Liver (tissue), 9 donors: ENCODE results near the gene MERTK. TPM values are rescaled to one million over a fixed set of nuclear protein-coding genes. Genes with fewer than 3 reads are reported as not detected.

ENCODE experiments used
- DNase-seq: peaks from one replicate; pipeline ENCODE4 v3.0.0-alpha.2; 2017; ENCODE audit warnings: low spot score
- H3K27ac ChIP-seq, 2 donors: one replicate each; pipeline ENCODE4 v1.7.0; 2013; ENCODE audit warnings: inconsistent platforms in 2 of 2, low read length in 2 of 2, control low read depth in 1 of 2, low read depth in 1 of 2, mild to moderate bottlenecking in 1 of 2
- H3K27me3 ChIP-seq, 4 donors: one replicate each; pipeline versions ENCODE4 v1.6.1 to v1.7.0; 2013; ENCODE audit warnings: low read length in 3 of 4, inconsistent platforms in 1 of 4, mild to moderate bottlenecking in 1 of 4, moderate library complexity in 1 of 4; ENCODE audit not compliant: control insufficient read depth in 4 of 4, insufficient read depth in 4 of 4
- H3K36me3 ChIP-seq, 4 donors: one replicate each; pipeline versions ENCODE4 v1.6.1 to v1.7.0; 2013; ENCODE audit warnings: low read length in 3 of 4, mild to moderate bottlenecking in 3 of 4, low read depth in 1 of 4, moderate library complexity in 1 of 4; ENCODE audit not compliant: control insufficient read depth in 4 of 4, insufficient read depth in 3 of 4
- H3K4me1 ChIP-seq, 4 donors: one replicate each; pipeline versions ENCODE4 v1.6.1 to v1.7.0; 2013; ENCODE audit warnings: low read length in 3 of 4, mild to moderate bottlenecking in 3 of 4, moderate library complexity in 1 of 4; ENCODE audit not compliant: control insufficient read depth in 4 of 4, insufficient read depth in 4 of 4
- H3K4me3 ChIP-seq, 3 donors: one replicate each; pipeline versions ENCODE4 v1.6.1 to v1.7.0; 2013; ENCODE audit warnings: low read length in 3 of 3, control low read depth in 1 of 3, low read depth in 1 of 3, mild to moderate bottlenecking in 1 of 3
- H3K9ac ChIP-seq, 2 donors: one replicate each; pipeline ENCODE4 v1.7.0; 2013; ENCODE audit warnings: low read length in 2 of 2, mild to moderate bottlenecking in 2 of 2, moderate library complexity in 2 of 2, control low read depth in 1 of 2, low read depth in 1 of 2
- H3K9me3 ChIP-seq, 4 donors: one replicate each; pipeline versions ENCODE4 v1.6.1 to v1.7.0; 2013; ENCODE audit warnings: low read length in 3 of 4; ENCODE audit not compliant: control insufficient read depth in 4 of 4
- EGR1 ChIP-seq, 2 donors: IDR thresholded peaks; 2 replicates each; pipeline ENCODE4 v1.6.1; 2016 to 2018; ENCODE audit warnings: antibody characterized with exemption in 2 of 2, low read depth in 2 of 2
- FOXA1 ChIP-seq: IDR thresholded peaks from 2 replicates; pipeline ENCODE4 v1.6.1; 2016; ENCODE audit warnings: antibody characterized with exemption
- FOXA2 ChIP-seq: IDR thresholded peaks from 2 replicates; pipeline ENCODE4 v1.6.1; 2016; ENCODE audit warnings: antibody characterized with exemption
- GABPA ChIP-seq, 2 donors: IDR thresholded peaks in 1 of 2; conservative IDR thresholded peaks in 1 of 2; 2 replicates each; pipeline ENCODE4 v1.6.1; 2016; ENCODE audit warnings: antibody characterized with exemption in 2 of 2, mild to moderate bottlenecking in 1 of 2, moderate library complexity in 1 of 2
- HNF4A ChIP-seq, 2 donors: conservative IDR thresholded peaks; 2 replicates each; pipeline ENCODE4 v1.6.1; 2016; ENCODE audit warnings: antibody characterized with exemption in 2 of 2, mild to moderate bottlenecking in 2 of 2
- HNF4G ChIP-seq: IDR thresholded peaks from 2 replicates; pipeline ENCODE4 v1.6.1; 2016; ENCODE audit warnings: antibody characterized with exemption
- JUND ChIP-seq, 2 donors: IDR thresholded peaks; 2 replicates each; pipeline ENCODE4 v1.6.1; 2016; ENCODE audit warnings: antibody characterized with exemption in 2 of 2
- MAX ChIP-seq: IDR thresholded peaks from 2 replicates; pipeline ENCODE4 v1.6.1; 2016; ENCODE audit warnings: antibody characterized with exemption
- NR2F2 ChIP-seq: IDR thresholded peaks from 2 replicates; pipeline ENCODE4 v1.6.1; 2016; ENCODE audit warnings: antibody characterized with exemption
- RAD21 ChIP-seq, 2 donors: IDR thresholded peaks; 2 replicates each; pipeline ENCODE4 v1.6.1; 2016; ENCODE audit warnings: antibody characterized with exemption in 2 of 2, mild to moderate bottlenecking in 2 of 2
- REST ChIP-seq: IDR thresholded peaks from 2 replicates; pipeline ENCODE4 v1.6.1; 2016; ENCODE audit warnings: antibody characterized with exemption, mild to moderate bottlenecking
- RXRA ChIP-seq, 2 donors: IDR thresholded peaks; 2 replicates each; pipeline ENCODE4 v1.6.1; 2017 to 2018; ENCODE audit warnings: antibody characterized with exemption in 2 of 2, mild to moderate bottlenecking in 1 of 2
- SP1 ChIP-seq: IDR thresholded peaks from 2 replicates; pipeline ENCODE4 v1.6.1; 2018; ENCODE audit warnings: antibody characterized with exemption, mild to moderate bottlenecking
- TAF1 ChIP-seq: conservative IDR thresholded peaks from 2 replicates; pipeline ENCODE4 v1.6.1; 2016; ENCODE audit warnings: antibody characterized with exemption, mild to moderate bottlenecking
- YY1 ChIP-seq: IDR thresholded peaks from 2 replicates; pipeline ENCODE4 v1.6.1; 2016; ENCODE audit warnings: antibody characterized with exemption, mild to moderate bottlenecking
- WGBS: extraction: QIAGEN DNeasy Blood & Tissue Kit; methylation state at CpG from one replicate; pipeline ENCODE4 v1.1.7; 2013; 5-methylcytosine and 5-hydroxymethylcytosine counted together
- polyA plus RNA-seq, 2 donors: library from polyadenylated mRNA; stranded (reverse) in 1 of 2; unstranded in 1 of 2; fragments of 200-250 nt in 1 of 2; fragments of >200 nt in 1 of 2; fragmentation: Nextera tagmentation in 1 of 2; extraction: Ambion mirVana in 1 of 2; gene quantifications; one replicate each; pipeline versions ENCODE4 v1.2.1 to v1.2.3, GENCODE V29; 2013 to 2015
- total RNA-seq, 2 donors: library from RNA; depleted of rRNA; stranded (reverse); fragments of >200 nt; gene quantifications; one replicate each; pipeline ENCODE4 v1.2.3, GENCODE V29; 2014
- TF ChIP-seq, protein P1 (sequence below): IDR thresholded peaks from 2 replicates; pipeline ENCODE4 v1.6.1; 2016; ENCODE audit warnings: antibody characterized with exemption
- TF ChIP-seq, protein P2 (sequence below): IDR thresholded peaks from 2 replicates; pipeline ENCODE4 v1.6.1; 2016; ENCODE audit warnings: antibody characterized with exemption
- donor health status: healthy.
- donor health status: healthy.
- donor health status: healthy.
- donor health status: healthy.
- donor health status: healthy.

Gene MERTK
- total and polyA plus RNA-seq, 4 donors: 6.3 to 34.1 (median 8.2) TPM

GRCh38 chr2:111947219-111947618 is 48.8 kb downstream of the MERTK start:
- Histone ChIP-seq H3K4me3 (no peak overlapping the region), H3K36me3 (peaks cover 0 to 8% (median 5%) of the 10 kb centered on the region in 4 donors), H3K27me3 (no peaks in the 10 kb centered on the region), H3K9ac (no peak overlapping the region), H3K27ac (peak overlapping the region; percentile 74 to 84), H3K4me1 (peaks cover 13 to 26% (median 18%) of the 10 kb centered on the region in 4 donors), H3K9me3 (no peaks in the 10 kb centered on the region)
- no peak for TF ChIP-seq RAD21 (IDR thresholded peaks at IDR 0.05)
- TF ChIP-seq FOXA2: no peak
- no peak for TF ChIP-seq JUND (IDR thresholded peaks at IDR 0.05)
- TF ChIP-seq RXRA (IDR thresholded peaks at IDR 0.05): no peak
- TF ChIP-seq HNF4A (conservative IDR thresholded peaks at IDR 0.05): no peak
- no peak for TF ChIP-seq YY1
- no peak for TF ChIP-seq REST
- TF ChIP-seq SP1: no peak
- TF ChIP-seq FOXA1: no peak
- no peak for TF ChIP-seq EGR1 (IDR thresholded peaks at IDR 0.05; ENCODE audit: low read depth in 2 of 2)
- TF ChIP-seq, protein P1, sequence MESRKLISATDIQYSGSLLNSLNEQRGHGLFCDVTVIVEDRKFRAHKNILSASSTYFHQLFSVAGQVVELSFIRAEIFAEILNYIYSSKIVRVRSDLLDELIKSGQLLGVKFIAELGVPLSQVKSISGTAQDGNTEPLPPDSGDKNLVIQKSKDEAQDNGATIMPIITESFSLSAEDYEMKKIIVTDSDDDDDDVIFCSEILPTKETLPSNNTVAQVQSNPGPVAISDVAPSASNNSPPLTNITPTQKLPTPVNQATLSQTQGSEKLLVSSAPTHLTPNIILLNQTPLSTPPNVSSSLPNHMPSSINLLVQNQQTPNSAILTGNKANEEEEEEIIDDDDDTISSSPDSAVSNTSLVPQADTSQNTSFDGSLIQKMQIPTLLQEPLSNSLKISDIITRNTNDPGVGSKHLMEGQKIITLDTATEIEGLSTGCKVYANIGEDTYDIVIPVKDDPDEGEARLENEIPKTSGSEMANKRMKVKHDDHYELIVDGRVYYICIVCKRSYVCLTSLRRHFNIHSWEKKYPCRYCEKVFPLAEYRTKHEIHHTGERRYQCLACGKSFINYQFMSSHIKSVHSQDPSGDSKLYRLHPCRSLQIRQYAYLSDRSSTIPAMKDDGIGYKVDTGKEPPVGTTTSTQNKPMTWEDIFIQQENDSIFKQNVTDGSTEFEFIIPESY: no peak
- TF ChIP-seq NR2F2: no peak
- no peak for TF ChIP-seq MAX
- no peak for TF ChIP-seq TAF1
- no peak for TF ChIP-seq GABPA (IDR thresholded peaks at IDR 0.05 in 1 of 2, conservative IDR thresholded peaks at IDR 0.05 in 1 of 2)
- DNase-seq: no peak
- WGBS: 92% methylated on average over 11 of the region's 11 CpGs

GRCh38 chr2:111948832-111949231 is 50.4 kb downstream of the MERTK start:
- Histone ChIP-seq H3K27ac (no peak overlapping the region), H3K9ac (no peak overlapping the region), H3K36me3 (peaks cover 2 to 14% (median 4%) of the 10 kb centered on the region in 4 donors), H3K9me3 (no peaks in the 10 kb centered on the region), H3K27me3 (no peaks in the 10 kb centered on the region), H3K4me3 (no peak overlapping the region), H3K4me1 (peaks cover 13 to 26% (median 18%) of the 10 kb centered on the region in 4 donors)
- 85% methylated on average over 4 of the region's 4 CpGs for WGBS
- no peak for DNase-seq
- TF ChIP-seq TAF1: no peak
- TF ChIP-seq, protein P2, sequence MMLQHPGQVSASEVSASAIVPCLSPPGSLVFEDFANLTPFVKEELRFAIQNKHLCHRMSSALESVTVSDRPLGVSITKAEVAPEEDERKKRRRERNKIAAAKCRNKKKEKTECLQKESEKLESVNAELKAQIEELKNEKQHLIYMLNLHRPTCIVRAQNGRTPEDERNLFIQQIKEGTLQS: no peak
- no peak for TF ChIP-seq SP1
- no peak for TF ChIP-seq REST
- TF ChIP-seq MAX: no peak
- TF ChIP-seq HNF4A (conservative IDR thresholded peaks at IDR 0.05): no peak
- TF ChIP-seq NR2F2: no peak
- TF ChIP-seq EGR1 (IDR thresholded peaks at IDR 0.05; ENCODE audit: low read depth in 2 of 2): no peak
- no peak for TF ChIP-seq GABPA (IDR thresholded peaks at IDR 0.05 in 1 of 2, conservative IDR thresholded peaks at IDR 0.05 in 1 of 2)
- no peak for TF ChIP-seq RAD21 (IDR thresholded peaks at IDR 0.05)
- no peak for TF ChIP-seq FOXA2
- TF ChIP-seq YY1: no peak
- no peak for TF ChIP-seq FOXA1
- TF ChIP-seq RXRA (IDR thresholded peaks at IDR 0.05): no peak
- no peak for TF ChIP-seq HNF4G
- TF ChIP-seq JUND (IDR thresholded peaks at IDR 0.05): no peak
- TF ChIP-seq, protein P1: no peak
